GM19455 (cell line): Measurements from ENCODE around the gene SNUPN.

Source experiments
- ATAC-seq: cut with Tn5 transposase; IDR thresholded peaks from one replicate; pipeline ENCODE4 v1.9.1; 2021; ENCODE audit not compliant: unreplicated experiment

SNUPN gene

GRCh38 chr15:75625542-75626347 is at the start of gene SNUPN:
Gene SNUPN, minus strand, starts transcription at chr15:75625725. Its CDS starts 4,674 bp downstream, at chr15:75621051.
- ATAC-seq, result peak; percentile 66

- ATAC-seq, result no peak
Measured at GRCh38 chr15:75674366-75674765, 48.8 kb upstream of the SNUPN start.

- ATAC-seq, result no peak
Measured at GRCh38 chr15:75673426-75674235, 48.1 kb upstream of the SNUPN start.

DNA sequence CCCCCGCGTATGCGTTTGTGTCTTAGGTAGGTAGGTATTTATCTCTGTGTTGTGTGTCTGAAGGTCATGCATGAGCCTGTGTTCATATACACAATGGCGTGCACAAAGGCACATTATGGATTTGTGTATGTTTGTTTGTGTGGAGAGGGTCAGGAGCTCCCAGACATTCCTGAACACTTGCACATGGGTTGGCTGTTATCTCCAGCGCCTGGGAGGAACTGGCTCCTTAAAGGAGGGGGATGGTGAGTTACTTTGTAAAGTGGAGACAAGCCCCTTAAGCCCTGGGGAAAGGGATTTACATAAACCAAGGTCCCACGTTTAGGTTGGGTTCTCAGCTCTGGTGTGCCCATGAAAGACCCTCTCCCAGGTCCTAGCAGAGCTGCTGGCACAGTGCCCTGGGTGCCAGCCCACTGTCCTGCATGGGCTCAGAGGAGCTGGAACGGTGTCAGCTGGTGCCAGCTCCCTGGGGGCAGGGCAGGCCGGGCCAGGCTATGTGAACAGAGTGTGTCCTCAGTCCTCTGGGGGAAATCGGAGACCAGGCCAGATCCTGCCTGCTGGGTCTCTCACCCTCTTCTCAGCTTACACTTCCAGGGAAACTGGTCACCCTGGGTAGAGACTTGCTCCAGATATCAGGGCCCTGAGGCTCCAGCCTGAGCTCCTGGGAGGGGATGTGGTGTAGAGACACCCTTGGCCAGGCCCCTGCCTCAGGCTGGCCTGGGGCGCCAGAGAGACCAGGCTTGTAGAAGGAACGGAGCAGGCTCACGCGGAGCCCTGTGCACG is 47.3 kb upstream of the SNUPN start:
- ATAC-seq, result no peak

DNA sequence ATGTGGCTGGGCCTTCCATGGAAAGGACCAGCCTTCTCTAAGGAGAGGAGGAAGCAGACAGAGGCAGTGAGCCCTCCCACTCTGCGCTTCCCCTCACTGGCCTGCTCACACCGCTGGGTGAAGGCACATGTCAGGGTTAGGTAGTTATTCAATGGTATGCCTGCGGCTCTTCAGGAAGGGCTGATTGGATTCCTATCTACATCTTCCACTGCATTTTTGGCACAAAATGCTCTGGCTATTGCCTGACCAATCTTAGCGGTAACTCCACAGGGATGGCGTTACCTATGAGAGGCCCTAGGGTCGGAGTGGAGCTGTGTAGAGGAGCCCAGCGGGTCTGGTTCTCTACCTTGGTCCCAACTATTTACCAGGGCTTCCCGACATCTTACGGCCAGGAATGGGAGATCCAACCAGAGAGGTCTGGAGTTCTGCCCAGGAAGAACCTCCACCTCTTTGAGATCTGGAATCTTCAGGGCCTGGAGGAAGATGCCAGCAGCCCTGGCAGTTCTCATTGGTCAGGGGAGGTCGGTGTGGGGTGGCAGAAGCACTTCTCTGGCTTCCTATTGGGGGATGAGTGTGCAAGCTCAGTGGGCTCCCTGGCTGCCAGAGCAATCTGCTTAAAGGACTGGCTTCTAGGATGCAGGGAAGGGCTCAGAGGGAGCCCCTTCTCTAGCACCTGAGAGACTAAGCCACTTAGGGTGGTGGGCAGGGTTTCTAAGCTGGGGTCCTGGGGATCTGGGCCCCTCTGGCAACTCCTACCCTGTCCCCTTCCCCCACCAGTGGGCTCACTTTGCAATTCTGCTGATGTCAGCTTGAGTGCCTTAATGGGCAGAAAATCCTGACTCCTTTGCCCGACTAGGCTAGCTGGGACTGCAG is 46.4 kb upstream of the SNUPN start:
- no peak for ATAC-seq

DNA sequence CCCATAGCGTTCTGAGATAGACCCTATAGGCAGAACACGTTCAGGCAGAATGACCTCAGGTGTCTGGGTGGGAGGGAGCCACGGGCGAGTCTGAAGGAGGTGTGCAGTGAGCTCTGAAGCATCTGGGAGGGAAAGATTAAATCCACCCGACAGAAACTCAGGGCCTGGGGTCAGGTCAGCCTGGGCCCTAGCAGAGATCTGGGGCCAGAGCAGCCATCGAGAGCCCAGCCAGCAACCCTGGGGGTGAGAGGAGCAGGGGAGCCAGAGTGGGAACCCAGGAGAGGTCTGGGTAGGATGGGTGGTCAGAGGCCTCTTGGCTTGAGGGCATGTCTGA is 44.3 kb upstream of the SNUPN start:
- no peak for ATAC-seq

DNA sequence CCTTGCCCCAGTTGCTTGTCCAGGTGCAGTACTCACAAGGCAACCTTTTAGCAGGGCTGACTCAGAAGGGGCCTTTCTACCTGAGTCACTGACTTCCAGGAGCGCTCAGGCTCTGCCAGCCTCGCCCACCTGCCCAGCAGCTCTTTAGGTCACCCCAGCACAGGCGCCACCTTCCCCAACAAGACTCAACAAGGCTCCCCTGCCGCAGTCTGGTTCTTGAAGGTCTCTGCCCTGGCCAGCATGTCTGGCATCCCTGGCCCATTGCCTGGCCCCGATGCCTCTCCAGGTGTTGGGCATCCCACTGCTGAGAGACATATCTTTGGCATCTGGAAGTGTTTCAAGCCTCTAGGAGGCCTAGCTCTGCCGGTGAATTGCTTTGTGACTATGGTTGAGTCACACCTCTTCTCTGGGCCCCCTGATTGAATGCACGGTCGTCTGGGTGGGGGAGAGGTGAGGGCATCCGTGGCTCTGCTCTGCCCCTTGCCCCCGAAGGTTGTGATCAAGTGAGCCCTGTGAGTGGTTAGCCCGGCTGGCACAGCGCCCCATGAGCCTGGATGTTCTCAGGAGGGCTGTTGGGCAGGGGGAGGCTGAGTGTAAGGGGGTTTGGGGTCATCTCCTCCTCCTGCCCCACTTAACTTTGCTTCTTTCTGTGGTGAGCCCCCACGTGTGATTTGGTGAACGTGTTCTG is 43.8 kb upstream of the SNUPN start:
- ATAC-seq, result no peak

GRCh38 chr15:75666823-75667501 is 41.4 kb upstream of the SNUPN start:
- no peak for ATAC-seq

DNA sequence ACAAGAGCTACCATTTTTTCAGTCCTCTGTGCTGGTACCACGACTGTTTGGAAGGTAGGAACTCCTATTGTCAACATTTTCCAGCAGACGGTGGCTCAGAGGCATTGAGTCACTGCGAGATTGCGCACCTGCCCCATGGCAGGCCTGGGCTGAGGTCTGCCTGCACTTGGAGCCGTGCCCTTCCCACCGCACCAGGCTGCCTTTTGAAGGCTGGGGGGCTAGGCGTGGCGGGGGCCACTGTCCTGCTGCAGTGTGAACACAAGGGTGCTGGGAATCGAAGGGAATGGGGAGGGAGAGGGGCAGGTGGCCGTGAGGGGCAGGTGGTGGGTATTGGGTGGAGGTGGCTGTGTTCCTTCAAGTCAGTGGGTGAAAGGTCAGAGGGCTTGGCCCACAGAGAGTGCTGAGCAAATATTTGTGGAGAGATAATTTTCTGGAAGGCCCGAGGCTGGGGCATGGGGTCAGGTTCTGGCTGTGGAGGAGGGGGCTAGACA is 38.5 kb upstream of the SNUPN start:
- no peak for ATAC-seq

GRCh38 chr15:75662823-75663519 is 37.4 kb upstream of the SNUPN start:
- ATAC-seq, result no peak

- no peak for ATAC-seq
Measured at GRCh38 chr15:75661756-75662140, 36.2 kb upstream of the SNUPN start.

DNA sequence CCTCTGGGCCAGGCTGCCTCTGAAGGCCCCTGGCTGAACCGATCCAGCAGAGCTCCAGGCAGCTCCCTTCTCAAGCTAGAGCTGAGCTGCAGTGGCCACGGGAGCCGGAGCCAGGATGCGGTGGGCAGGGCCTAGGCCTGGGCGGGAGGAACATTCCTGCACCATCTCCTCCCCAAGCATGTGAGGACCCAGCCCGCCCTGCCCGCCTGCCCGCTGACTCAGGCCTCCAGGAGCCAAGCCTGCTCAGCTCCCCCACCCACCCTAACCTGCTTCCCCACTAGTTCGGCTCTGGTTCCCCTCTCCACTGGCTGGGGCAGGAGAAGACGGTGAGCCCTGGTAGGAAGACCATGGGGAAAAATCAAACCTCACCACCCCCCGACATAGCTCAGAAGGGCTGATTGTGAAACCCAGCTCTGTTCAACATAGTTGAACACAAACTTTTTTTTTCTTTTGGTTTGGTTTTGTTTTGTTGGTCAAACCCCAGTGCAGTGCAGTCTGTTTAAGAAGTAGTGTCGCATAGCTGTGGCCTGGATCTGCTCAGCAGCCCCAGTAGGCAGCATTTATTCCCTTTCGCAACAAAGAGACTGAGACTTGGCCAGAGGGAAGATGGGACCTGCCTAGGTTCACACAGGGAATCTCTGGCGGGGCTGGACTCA is 35.7 kb upstream of the SNUPN start:
- ATAC-seq, result no peak

DNA sequence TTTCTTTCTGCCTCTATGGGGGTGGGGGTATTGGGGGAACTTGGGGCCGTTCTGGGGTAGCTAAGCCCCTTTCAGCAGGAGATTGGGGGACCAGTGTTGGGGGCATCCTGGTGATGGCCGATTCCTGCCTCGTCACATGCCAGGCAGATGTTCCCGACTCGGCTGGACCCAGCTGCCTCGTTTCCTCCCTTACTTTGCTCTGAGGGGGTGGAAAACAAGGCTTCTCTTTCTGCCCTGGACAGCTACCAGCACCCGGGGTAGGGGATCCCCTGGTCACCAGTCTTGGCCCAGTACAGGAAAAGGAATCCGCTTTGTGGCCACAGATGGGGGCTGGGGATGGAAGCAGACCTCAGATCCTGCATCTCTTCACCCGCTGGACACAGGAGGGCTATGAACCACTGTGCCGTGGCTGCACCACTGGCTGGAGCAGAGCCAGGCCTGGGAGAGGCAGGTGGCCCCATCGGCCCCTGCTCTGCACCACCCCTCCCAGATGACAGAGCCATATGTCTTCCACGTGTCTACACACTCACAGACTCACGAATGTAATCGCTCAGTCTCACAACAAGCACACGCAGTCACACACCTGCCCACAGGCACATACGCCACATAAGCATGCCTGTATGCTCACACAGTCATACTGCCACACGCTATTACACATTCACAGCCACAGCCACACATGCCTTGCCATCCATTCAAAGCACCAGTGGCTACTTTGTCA is 34.6 kb upstream of the SNUPN start:
- no peak for ATAC-seq

DNA sequence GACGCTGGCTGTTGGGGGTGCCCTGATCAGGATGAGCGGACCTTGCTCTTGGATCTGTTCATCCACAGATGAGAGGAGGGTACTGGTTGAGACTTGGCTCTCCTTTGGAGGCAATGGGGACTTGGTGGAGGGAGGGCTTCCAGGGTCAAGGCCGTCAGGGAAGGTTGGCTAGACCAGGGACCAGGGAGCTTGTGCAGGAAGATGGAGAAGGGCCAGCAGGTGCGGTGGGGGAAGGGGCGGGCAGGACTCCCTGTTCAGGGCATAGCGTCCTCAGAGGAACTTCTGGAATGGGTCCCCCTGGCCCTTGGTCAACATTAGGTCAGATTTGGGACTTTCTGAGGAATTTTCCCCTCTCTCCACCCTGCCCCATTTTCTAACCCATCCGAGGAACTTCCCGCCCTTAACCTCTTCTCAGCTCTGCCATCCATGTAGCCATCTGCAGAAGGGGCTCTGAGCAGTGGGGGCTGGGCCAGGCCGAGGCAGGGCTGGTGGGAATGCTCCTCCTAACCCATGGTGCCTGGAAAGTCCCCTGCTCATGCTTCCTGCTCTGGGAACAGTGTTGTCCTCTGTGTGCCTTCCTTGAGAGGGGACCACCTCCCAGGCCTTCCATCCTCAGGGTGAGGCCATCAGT is 33.7 kb upstream of the SNUPN start:
- ATAC-seq, result no peak

DNA sequence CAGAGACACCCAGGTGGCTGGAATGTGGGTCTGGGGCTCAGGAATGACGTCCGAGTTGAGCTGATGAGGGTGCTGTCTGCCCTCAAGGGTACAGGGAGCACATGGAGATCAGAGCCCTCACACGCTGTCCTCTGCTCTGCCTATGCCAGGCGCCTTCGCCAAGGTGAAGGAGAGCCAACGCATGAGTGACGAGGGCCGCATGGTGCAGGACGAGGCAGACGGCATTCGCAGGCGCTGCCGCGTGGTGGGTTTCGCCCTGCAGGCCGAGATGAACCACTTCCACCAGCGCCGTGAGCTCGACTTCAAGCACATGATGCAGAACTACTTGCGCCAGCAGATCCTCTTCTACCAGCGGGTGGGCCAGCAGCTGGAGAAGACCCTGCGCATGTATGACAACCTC is 31.3 kb upstream of the SNUPN start:
- ATAC-seq, result no peak

DNA sequence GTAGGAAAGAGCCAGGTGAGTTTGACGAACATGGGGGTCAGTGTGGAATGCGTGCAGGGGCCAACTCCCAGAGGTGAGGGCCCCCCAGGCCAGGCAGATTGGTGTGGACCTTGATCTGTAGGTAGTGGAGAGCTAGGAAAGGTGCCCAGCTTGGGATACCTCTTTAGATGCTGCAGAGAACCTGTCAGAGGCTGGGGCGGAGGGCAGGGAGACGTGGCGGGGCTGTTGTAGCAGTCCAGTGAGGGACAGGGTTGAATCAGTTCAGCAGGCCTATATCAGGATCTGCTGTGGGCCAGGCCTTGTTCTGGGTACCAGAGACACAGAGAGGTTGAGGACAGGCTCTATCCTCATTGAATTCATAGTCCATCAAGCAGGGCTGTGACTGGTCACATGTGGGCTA is 30.8 kb upstream of the SNUPN start:
- ATAC-seq, result no peak

- no peak for ATAC-seq
Measured at GRCh38 chr15:75655931-75656330, 30.4 kb upstream of the SNUPN start.
